Stimulated activated CD4-positive, alpha-beta T cell treated with anti-CD3 and anti-CD28 coated beads, Interleukin-12 subunit alpha, Interleukin-12 subunit beta, amount 100 ng/mL, for 4 hours (primary cell): ENCODE measurements around the gene PATJ.

Source experiments
- DNase-seq: peaks from one replicate; pipeline ENCODE4 v3.0.0-alpha.2; 2020

The PATJ gene

GRCh38 chr1:62011006-62011405, 268.7 kb downstream of the PATJ start:
- DNase-seq = no peak

- no peak for DNase-seq
Observed at GRCh38 chr1:62012095-62012494, 269.8 kb downstream of the PATJ start.

GRCh38 chr1:62012836-62013235, 270.6 kb downstream of the PATJ start:
- DNase-seq = no peak

GRCh38 chr1:62013264-62013663, 271.0 kb downstream of the PATJ start:
- no peak for DNase-seq

GRCh38 chr1:62022382-62022983, 280.2 kb downstream of the PATJ start:
- no peak for DNase-seq

- DNase-seq = no peak
Observed at GRCh38 chr1:62024690-62025089, 282.4 kb downstream of the PATJ start.

- DNase-seq = no peak
Observed at GRCh38 chr1:62025154-62025553, 282.9 kb downstream of the PATJ start.

- no peak for DNase-seq
Observed at GRCh38 chr1:62025892-62026291, 283.6 kb downstream of the PATJ start.

- DNase-seq = no peak
Observed at GRCh38 chr1:62029704-62030103, 287.4 kb downstream of the PATJ start.

GRCh38 chr1:62034790-62035189, 292.5 kb downstream of the PATJ start:
- DNase-seq = no peak

GRCh38 chr1:62037274-62037673, 295.0 kb downstream of the PATJ start:
- DNase-seq = no peak

GRCh38 chr1:62038594-62039284, 296.5 kb downstream of the PATJ start:
- DNase-seq = no peak

- DNase-seq = no peak
Observed at GRCh38 chr1:62040450-62040849, 298.2 kb downstream of the PATJ start.

- no peak for DNase-seq
Observed at GRCh38 chr1:62040973-62041372, 298.7 kb downstream of the PATJ start.

- no peak for DNase-seq
Observed at GRCh38 chr1:62043154-62043553, 300.9 kb downstream of the PATJ start.

GRCh38 chr1:62045574-62045973, 303.3 kb downstream of the PATJ start:
- DNase-seq = no peak

GRCh38 chr1:62046927-62047326, 304.6 kb downstream of the PATJ start:
- no peak for DNase-seq

GRCh38 chr1:62050165-62050564, 307.9 kb downstream of the PATJ start:
- DNase-seq = no peak

- DNase-seq = no peak
Observed at GRCh38 chr1:62052946-62053345, 310.7 kb downstream of the PATJ start.

- no peak for DNase-seq
Observed at GRCh38 chr1:62054188-62054587, 311.9 kb downstream of the PATJ start.

- DNase-seq = no peak
Observed at GRCh38 chr1:62057230-62057629, 314.9 kb downstream of the PATJ start.

GRCh38 chr1:62057641-62058290, 315.5 kb downstream of the PATJ start:
- no peak for DNase-seq

- DNase-seq = no peak
Observed at GRCh38 chr1:62058956-62059355, 316.7 kb downstream of the PATJ start.

GRCh38 chr1:62062087-62062486, 319.8 kb downstream of the PATJ start:
- DNase-seq = no peak
